Ishikawa (cell line): ENCODE results near the gene ADPRM.

Experiments
- CEBPB ChIP-seq: IDR thresholded peaks from 2 replicates; pipeline ENCODE4 v1.6.1; 2012
- EP300 ChIP-seq: IDR thresholded peaks from 2 replicates; pipeline ENCODE4 v1.6.1; 2012; ENCODE audit warnings: borderline replicate concordance
- RAD21 ChIP-seq: IDR thresholded peaks from 2 replicates; pipeline ENCODE4 v1.6.1; 2012; ENCODE audit warnings: low read depth
- TF ChIP-seq, protein P1 (sequence below): IDR thresholded peaks from 2 replicates; pipeline ENCODE4 v1.6.1; 2012
- TF ChIP-seq, protein P2 (sequence below): IDR thresholded peaks from 2 replicates; pipeline ENCODE4 v1.6.1; 2012; ENCODE audit warnings: low read depth, mild to moderate bottlenecking

DNA sequence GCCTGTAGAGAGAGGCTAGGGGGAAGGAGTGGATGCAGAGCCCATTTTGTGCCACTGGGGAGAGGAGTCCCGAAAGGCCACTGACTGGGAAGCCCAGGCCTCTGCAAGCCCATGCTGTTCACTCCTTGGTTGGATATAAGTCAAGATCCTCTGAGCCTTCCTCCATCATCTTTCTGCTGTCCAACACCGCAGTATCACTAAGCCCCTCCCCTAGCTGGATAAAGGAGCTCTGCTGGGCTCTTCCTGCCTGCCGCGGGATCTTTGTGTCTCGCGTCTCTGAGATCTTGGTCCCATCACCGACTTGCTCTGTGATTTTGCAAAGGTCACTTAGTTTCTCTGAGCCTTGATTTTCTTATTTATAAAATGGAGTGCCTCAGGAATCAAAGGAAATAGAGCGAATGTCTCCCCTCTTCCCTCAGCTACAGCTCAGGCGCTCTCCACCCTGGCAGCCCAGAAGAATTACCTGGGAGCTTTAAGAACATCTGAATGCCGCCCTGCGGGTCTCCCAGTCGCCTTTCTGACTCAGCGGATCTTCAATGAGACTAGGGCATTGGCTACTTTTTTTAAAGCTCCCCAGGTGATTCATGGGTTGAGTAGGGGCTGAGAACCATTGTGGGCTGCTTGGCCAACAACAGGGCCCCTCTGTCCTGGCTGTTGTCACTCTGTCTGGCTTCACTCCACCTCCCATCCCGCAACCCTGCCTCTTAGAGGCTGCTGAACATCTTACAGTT lies 57.6 kb downstream of the ADPRM start:
- no peak for TF ChIP-seq RAD21
- TF ChIP-seq EP300: no peak
- no peak for TF ChIP-seq CEBPB
- TF ChIP-seq, protein P1, sequence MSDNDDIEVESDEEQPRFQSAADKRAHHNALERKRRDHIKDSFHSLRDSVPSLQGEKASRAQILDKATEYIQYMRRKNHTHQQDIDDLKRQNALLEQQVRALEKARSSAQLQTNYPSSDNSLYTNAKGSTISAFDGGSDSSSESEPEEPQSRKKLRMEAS: no peak
- TF ChIP-seq, protein P2, sequence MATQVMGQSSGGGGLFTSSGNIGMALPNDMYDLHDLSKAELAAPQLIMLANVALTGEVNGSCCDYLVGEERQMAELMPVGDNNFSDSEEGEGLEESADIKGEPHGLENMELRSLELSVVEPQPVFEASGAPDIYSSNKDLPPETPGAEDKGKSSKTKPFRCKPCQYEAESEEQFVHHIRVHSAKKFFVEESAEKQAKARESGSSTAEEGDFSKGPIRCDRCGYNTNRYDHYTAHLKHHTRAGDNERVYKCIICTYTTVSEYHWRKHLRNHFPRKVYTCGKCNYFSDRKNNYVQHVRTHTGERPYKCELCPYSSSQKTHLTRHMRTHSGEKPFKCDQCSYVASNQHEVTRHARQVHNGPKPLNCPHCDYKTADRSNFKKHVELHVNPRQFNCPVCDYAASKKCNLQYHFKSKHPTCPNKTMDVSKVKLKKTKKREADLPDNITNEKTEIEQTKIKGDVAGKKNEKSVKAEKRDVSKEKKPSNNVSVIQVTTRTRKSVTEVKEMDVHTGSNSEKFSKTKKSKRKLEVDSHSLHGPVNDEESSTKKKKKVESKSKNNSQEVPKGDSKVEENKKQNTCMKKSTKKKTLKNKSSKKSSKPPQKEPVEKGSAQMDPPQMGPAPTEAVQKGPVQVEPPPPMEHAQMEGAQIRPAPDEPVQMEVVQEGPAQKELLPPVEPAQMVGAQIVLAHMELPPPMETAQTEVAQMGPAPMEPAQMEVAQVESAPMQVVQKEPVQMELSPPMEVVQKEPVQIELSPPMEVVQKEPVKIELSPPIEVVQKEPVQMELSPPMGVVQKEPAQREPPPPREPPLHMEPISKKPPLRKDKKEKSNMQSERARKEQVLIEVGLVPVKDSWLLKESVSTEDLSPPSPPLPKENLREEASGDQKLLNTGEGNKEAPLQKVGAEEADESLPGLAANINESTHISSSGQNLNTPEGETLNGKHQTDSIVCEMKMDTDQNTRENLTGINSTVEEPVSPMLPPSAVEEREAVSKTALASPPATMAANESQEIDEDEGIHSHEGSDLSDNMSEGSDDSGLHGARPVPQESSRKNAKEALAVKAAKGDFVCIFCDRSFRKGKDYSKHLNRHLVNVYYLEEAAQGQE: no peak
